ENCODE data around the gene USP21. TPM values are rescaled to one million over a fixed set of nuclear protein-coding genes. Genes with fewer than 3 reads are reported as not detected.

The USP21 gene
- polyA plus RNA-seq, 3 donors: 11.0 to 42.8 (median 11.3) TPM

DNA sequence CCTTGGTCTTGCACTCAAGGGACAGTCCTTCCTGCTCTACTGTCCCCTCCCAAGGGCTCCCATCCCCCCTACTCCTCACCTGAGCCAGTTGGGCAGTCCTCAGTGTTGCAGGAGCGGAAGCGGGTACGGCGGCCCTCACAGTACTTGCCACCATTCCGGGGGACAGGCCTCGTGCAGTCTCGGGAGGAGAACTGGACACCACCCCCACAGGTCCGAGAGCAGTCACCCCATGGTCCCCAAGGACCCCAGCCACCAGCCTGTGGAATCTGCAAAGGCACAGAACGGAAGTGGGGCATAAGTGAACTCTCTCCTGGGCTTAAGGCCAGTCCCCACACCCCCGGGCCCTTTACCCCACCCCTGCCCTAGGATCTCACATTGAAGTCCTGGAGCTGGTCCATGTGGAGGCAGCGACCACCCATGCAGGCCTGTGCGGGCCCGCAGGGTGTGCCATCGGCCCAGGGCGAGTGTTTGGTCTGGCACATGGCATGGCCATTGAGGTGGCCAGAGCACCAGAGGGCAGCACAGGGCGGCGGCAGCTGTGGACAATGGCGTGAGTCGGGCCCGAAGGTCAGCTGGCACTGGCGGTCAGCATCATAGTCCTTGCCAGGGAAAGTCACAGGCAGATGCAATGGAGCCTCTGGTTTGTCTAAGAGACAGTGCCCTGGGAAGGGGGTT is 34.4 kb downstream of the USP21 start:
- 92% methylated on average over 14 of the region's 21 CpGs for WGBS (ENCODE audit: insufficient coverage)
- Histone ChIP-seq H3K4me2 (replicated peaks; ENCODE audit: extremely low read depth, low read length, poor library complexity, severe bottlenecking) (no peak overlapping the region), H3K9ac (ENCODE audit: insufficient read depth, low read length, poor library complexity, severe bottlenecking) (no peak overlapping the region), H3K4me3 (replicated peaks in 1 of 3; ENCODE audit: low read depth in 2 of 3, low read length in 3 of 3) (no peak overlapping the region), H3K4me1 (ENCODE audit: control insufficient read depth in 1 of 2, insufficient read depth in 2 of 2, low read length in 2 of 2) (peaks cover 46% of the 10 kb centered on the region in 2 donors), H3K27ac (ENCODE audit: low read depth in 1 of 2, low read length in 2 of 2) (peak overlapping the region in 1 of 2 donors; percentile 22), H3K36me3 (replicated peaks in 1 of 2; ENCODE audit: control insufficient read depth in 1 of 2, insufficient read depth in 2 of 2, low read length in 2 of 2) (no peaks in the 10 kb centered on the region), H3K79me2 (ENCODE audit: insufficient read depth, low read length) (no peaks in the 10 kb centered on the region), H4K20me1 (ENCODE audit: insufficient read depth, low read length) (no peaks in the 10 kb centered on the region), H3K9me3 (replicated peaks in 1 of 2; ENCODE audit: control insufficient read depth in 1 of 2, insufficient read depth in 1 of 2, low read length in 2 of 2) (no peaks in the 10 kb centered on the region), H2AFZ (ENCODE audit: insufficient read depth, low read depth, low read length, poor library complexity, severe bottlenecking) (no peak overlapping the region), H3K27me3 (ENCODE audit: control insufficient read depth in 2 of 2, insufficient read depth in 2 of 2, low read length in 2 of 2) (no peaks in the 10 kb centered on the region)
- Mint-ChIP-seq H3K4me1 (peaks cover 58% of the 10 kb centered on the region), H3K9me3 (no peaks in the 10 kb centered on the region), H3K27ac (peak overlapping the region in 2 of 7 donors; percentile 68 to 73), H3K27me3 (ENCODE audit: low read depth in 3 of 3) (peaks cover 0 to 2% (median 0%) of the 10 kb centered on the region in 3 donors), H3K4me3 (no peak overlapping the region), H3K36me3 (no peaks in the 10 kb centered on the region)
- TF ChIP-seq, protein P1, sequence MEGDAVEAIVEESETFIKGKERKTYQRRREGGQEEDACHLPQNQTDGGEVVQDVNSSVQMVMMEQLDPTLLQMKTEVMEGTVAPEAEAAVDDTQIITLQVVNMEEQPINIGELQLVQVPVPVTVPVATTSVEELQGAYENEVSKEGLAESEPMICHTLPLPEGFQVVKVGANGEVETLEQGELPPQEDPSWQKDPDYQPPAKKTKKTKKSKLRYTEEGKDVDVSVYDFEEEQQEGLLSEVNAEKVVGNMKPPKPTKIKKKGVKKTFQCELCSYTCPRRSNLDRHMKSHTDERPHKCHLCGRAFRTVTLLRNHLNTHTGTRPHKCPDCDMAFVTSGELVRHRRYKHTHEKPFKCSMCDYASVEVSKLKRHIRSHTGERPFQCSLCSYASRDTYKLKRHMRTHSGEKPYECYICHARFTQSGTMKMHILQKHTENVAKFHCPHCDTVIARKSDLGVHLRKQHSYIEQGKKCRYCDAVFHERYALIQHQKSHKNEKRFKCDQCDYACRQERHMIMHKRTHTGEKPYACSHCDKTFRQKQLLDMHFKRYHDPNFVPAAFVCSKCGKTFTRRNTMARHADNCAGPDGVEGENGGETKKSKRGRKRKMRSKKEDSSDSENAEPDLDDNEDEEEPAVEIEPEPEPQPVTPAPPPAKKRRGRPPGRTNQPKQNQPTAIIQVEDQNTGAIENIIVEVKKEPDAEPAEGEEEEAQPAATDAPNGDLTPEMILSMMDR (IDR thresholded peaks at IDR 0.05): no peak
- intact Hi-C loops (cut with micrococcal nuclease): no loop called here
- DNase-seq: no peak

DNA sequence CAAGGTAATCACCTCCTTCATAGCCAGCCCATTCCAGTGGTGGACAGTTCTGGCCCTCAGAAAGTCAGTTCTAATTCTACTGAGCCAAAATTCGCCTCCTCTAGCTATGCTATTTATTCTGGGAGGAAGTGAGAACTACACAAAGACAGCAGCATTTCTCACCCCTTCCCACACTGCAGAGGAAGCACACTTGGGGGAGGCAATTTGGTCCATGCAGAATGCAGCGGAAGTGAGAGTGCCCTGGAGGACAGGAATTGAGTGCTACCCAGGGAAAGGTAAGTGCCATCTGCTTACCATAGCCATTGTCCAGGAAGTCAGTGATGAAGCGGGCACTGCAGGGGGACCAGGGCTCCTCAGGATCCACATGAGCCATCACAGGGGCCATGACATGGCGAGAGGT is 35.9 kb downstream of the USP21 start:
- Mint-ChIP-seq H3K4me3 (peak overlapping the region in 1 of 2 donors; percentile 55), H3K9me3 (no peaks in the 10 kb centered on the region), H3K4me1 (peaks cover 59% of the 10 kb centered on the region), H3K27me3 (ENCODE audit: low read depth in 3 of 3) (peaks cover 0 to 2% (median 1%) of the 10 kb centered on the region in 3 donors), H3K27ac (peak overlapping the region; percentile 19 to 88 (median 87)), H3K36me3 (no peaks in the 10 kb centered on the region)
- no peaks in the 10 kb centered on the region for H3K79me2 ChIP-seq (ENCODE audit: insufficient read depth, low read length)
- 54% methylated on average over 3 of the region's 4 CpGs for WGBS (ENCODE audit: insufficient coverage)
- H4K20me1 ChIP-seq (ENCODE audit: insufficient read depth, low read length): no peaks in the 10 kb centered on the region
- intact Hi-C loops (cut with micrococcal nuclease): no loop called here
- DNase-seq: peak; percentile 38 to 46 (median 46)
- H3K27me3 ChIP-seq (ENCODE audit: control insufficient read depth in 2 of 2, insufficient read depth in 2 of 2, low read length in 2 of 2): no peaks in the 10 kb centered on the region
- H3K36me3 ChIP-seq (replicated peaks in 1 of 2; ENCODE audit: control insufficient read depth in 1 of 2, insufficient read depth in 2 of 2, low read length in 2 of 2): no peaks in the 10 kb centered on the region
- no peaks in the 10 kb centered on the region for H3K9me3 ChIP-seq (replicated peaks in 1 of 2; ENCODE audit: control insufficient read depth in 1 of 2, insufficient read depth in 1 of 2, low read length in 2 of 2)
- TF ChIP-seq, protein P1 (IDR thresholded peaks at IDR 0.05): no peak
- H3K4me2 ChIP-seq (replicated peaks; ENCODE audit: extremely low read depth, low read length, poor library complexity, severe bottlenecking): peak overlapping the region; percentile 37
- peak overlapping the region in 1 of 3 experiments; percentile 24 for H3K4me3 ChIP-seq (replicated peaks in 1 of 3; ENCODE audit: low read depth in 2 of 3, low read length in 3 of 3)
- H3K4me1 ChIP-seq (ENCODE audit: control insufficient read depth in 1 of 2, insufficient read depth in 2 of 2, low read length in 2 of 2): peaks cover 43 to 48% of the 10 kb centered on the region in 2 donors
- no peak overlapping the region for H3K9ac ChIP-seq (ENCODE audit: insufficient read depth, low read length, poor library complexity, severe bottlenecking)
- H3K27ac ChIP-seq (ENCODE audit: low read depth in 1 of 2, low read length in 2 of 2): peak overlapping the region; percentile 7 to 53
- H2AFZ ChIP-seq (ENCODE audit: insufficient read depth, low read depth, low read length, poor library complexity, severe bottlenecking): peak overlapping the region; percentile 1

Data from CD14-positive monocyte (primary cell).